GM23338 (cell line): ENCODE data around the gene MLLT3. TPM values are rescaled to one million over a fixed set of nuclear protein-coding genes. Genes with fewer than 3 reads are reported as not detected.
A peak's percentile ranks its signal among the peaks of the same experiment; 100 is the strongest.

Experiments
- ATAC-seq: fragments of 200-7000 bp; cut with Tn5 transposase; 3 replicates; pipeline ENCODE4 v1.9.1; 2020
- DNase-seq: peaks from one replicate; pipeline ENCODE4 v3.0.0-alpha.2; 2015; ENCODE audit warnings: low spot score
- H2AFZ ChIP-seq: fragments of 200-600 bp; sonication (generic); 2 replicates; pipeline ENCODE4 v1.8.0; 2016; ENCODE audit warnings: antibody characterized with exemption, mild to moderate bottlenecking, moderate library complexity
- H3F3A ChIP-seq: fragments of 200-600 bp; sonication (generic); replicated peaks from 2 replicates; pipeline ENCODE4 v1.8.0; 2017; ENCODE audit warnings: antibody characterized with exemption, mixed run types, low read depth
- H3K27ac ChIP-seq: fragments of 200-600 bp; sonication (generic); 2 replicates; pipeline ENCODE4 v1.6.1; 2016; ENCODE audit warnings: low read depth
- H3K27me3 ChIP-seq: fragments of 200-600 bp; sonication (generic); 2 replicates; pipeline ENCODE4 v1.8.0; 2016; ENCODE audit warnings: mild to moderate bottlenecking, mixed run types, moderate library complexity; ENCODE audit not compliant: insufficient read depth
- H3K36me3 ChIP-seq: fragments of 200-600 bp; sonication (generic); 2 replicates; pipeline ENCODE4 v1.8.0; 2016; ENCODE audit warnings: mild to moderate bottlenecking; ENCODE audit not compliant: insufficient read depth
- H3K4me1 ChIP-seq: fragments of 200-600 bp; sonication (generic); 2 replicates; pipeline ENCODE4 v1.8.0; 2016; ENCODE audit warnings: mild to moderate bottlenecking, moderate library complexity; ENCODE audit not compliant: insufficient read depth
- H3K4me2 ChIP-seq: fragments of 200-600 bp; sonication (generic); 2 replicates; pipeline ENCODE4 v1.7.1; 2017; ENCODE audit warnings: mixed run types
- H3K4me3 ChIP-seq: fragments of 200-600 bp; sonication (generic); 2 replicates; pipeline ENCODE4 v1.6.1; 2016; ENCODE audit warnings: mixed run types
- H3K79me2 ChIP-seq: fragments of 200-600 bp; sonication (generic); replicated peaks from 2 replicates; pipeline ENCODE4 v1.8.0; 2017; ENCODE audit warnings: mild to moderate bottlenecking; ENCODE audit not compliant: insufficient read depth
- H3K9me2 ChIP-seq: fragments of 200-600 bp; sonication (generic); 2 replicates; pipeline ENCODE4 v1.8.0; 2017; ENCODE audit not compliant: insufficient read depth
- H4K20me1 ChIP-seq: fragments of 200-600 bp; sonication (generic); replicated peaks from 2 replicates; pipeline ENCODE4 v1.8.0; 2017; ENCODE audit warnings: mild to moderate bottlenecking; ENCODE audit not compliant: insufficient read depth
- H3K27ac Mint-ChIP-seq: 2 replicates; pipeline ENCODE4 v1.8.0; 2020; ENCODE audit warnings: inconsistent platforms, mild to moderate bottlenecking, moderate library complexity, mixed read lengths
- H3K27me3 Mint-ChIP-seq: 3 replicates; pipeline ENCODE4 v1.8.0; 2022; ENCODE audit warnings: low read depth, mild to moderate bottlenecking, moderate library complexity, mixed read lengths, inconsistent platforms; ENCODE audit not compliant: insufficient read depth, poor library complexity
- H3K36me3 Mint-ChIP-seq: 3 replicates; pipeline ENCODE4 v1.8.0; 2021; ENCODE audit warnings: low read depth, mild to moderate bottlenecking, inconsistent platforms, moderate library complexity, mixed read lengths
- H3K4me1 Mint-ChIP-seq: 3 replicates; pipeline ENCODE4 v1.8.0; 2020; ENCODE audit warnings: mild to moderate bottlenecking, inconsistent platforms, mixed read lengths
- H3K4me3 Mint-ChIP-seq: 3 replicates; pipeline ENCODE4 v1.8.0; 2021; ENCODE audit warnings: moderate library complexity, mild to moderate bottlenecking, inconsistent platforms, mixed read lengths
- H3K9me3 Mint-ChIP-seq: 3 replicates; pipeline ENCODE4 v1.8.0; 2020; ENCODE audit warnings: moderate library complexity, mild to moderate bottlenecking, inconsistent platforms, mixed read lengths
- CREB1 ChIP-seq: fragments of 250-450 bp; sonication (Bioruptor Pico); IDR thresholded peaks from 2 replicates; pipeline ENCODE4 v1.5.0; 2020; ENCODE audit warnings: low read depth, mild to moderate bottlenecking, moderate library complexity
- EZH2 ChIP-seq: fragments of 200-600 bp; sonication (generic); IDR thresholded peaks from one replicate; pipeline ENCODE4 v1.8.0; 2017; ENCODE audit warnings: antibody characterized with exemption, mild to moderate bottlenecking, low read depth; ENCODE audit not compliant: unreplicated experiment
- EZH2phosphoT487 ChIP-seq: fragments of 200-600 bp; sonication (generic); IDR thresholded peaks from one replicate; pipeline ENCODE4 v1.8.1; 2018; ENCODE audit warnings: antibody characterized with exemption; ENCODE audit not compliant: unreplicated experiment
- JUNB ChIP-seq: IDR thresholded peaks from one replicate; pipeline ENCODE4 v1.6.1; 2016; ENCODE audit warnings: antibody characterized with exemption; ENCODE audit not compliant: unreplicated experiment
- NANOG ChIP-seq: IDR thresholded peaks from 2 replicates; pipeline ENCODE4 v1.6.1; 2016; ENCODE audit warnings: antibody characterized with exemption, borderline replicate concordance
- POLR2AphosphoS5 ChIP-seq: IDR thresholded peaks from 2 replicates; pipeline ENCODE4 v1.6.1; 2016; ENCODE audit warnings: antibody characterized with exemption, low read depth
- STAT1 ChIP-seq: IDR thresholded peaks from one replicate; pipeline ENCODE4 v1.6.1; 2016; ENCODE audit warnings: antibody characterized with exemption; ENCODE audit not compliant: unreplicated experiment
- ZNF114 ChIP-seq: fragments of 250-450 bp; sonication (Bioruptor Pico); IDR thresholded peaks from 2 replicates; pipeline ENCODE4 v1.5.0; 2020; ENCODE audit warnings: mild to moderate bottlenecking, moderate library complexity
- ZNF331 ChIP-seq: fragments of 250-450 bp; sonication (Bioruptor Pico); IDR thresholded peaks from 2 replicates; pipeline ENCODE4 v1.5.0; 2020; ENCODE audit warnings: low read depth, mild to moderate bottlenecking, moderate library complexity
- polyA plus RNA-seq: library from polyadenylated mRNA; unstranded; fragments of >200 nt; fragmentation: Nextera tagmentation; extraction: Ambion mirVana; gene quantifications from 2 replicates; pipeline ENCODE4 v1.2.1, GENCODE V29; 2016
- total RNA-seq: library from RNA; depleted of rRNA; stranded (reverse); fragments of >200 nt; shearing (Covaris generic); gene quantifications from 2 replicates; pipeline ENCODE4 v1.2.3, GENCODE V29; 2014
- TF ChIP-seq, protein P1 (sequence below): IDR thresholded peaks from one replicate; pipeline ENCODE4 v1.6.1; 2018; ENCODE audit warnings: antibody characterized with exemption; ENCODE audit not compliant: unreplicated experiment
- TF ChIP-seq, protein P2 (sequence below): fragments of 250-450 bp; sonication (Bioruptor Pico); IDR thresholded peaks from 2 replicates; pipeline ENCODE4 v1.5.0; 2020; ENCODE audit warnings: mild to moderate bottlenecking, moderate library complexity
- TF ChIP-seq, protein P3 (sequence below), 2 experiments: fragments of 200-600 bp in 1 of 2; sonication (generic) in 1 of 2; conservative IDR thresholded peaks; 2 replicates each; pipeline versions ENCODE4 v1.5.1 to v1.6.1; 2016 to 2017; ENCODE audit warnings: antibody characterized with exemption in 2 of 2, low read depth in 2 of 2, mild to moderate bottlenecking in 2 of 2, moderate library complexity in 1 of 2
- TF ChIP-seq, protein P4 (sequence below): IDR thresholded peaks from 2 replicates; pipeline ENCODE4 v1.6.1; 2016; ENCODE audit warnings: antibody characterized with exemption

The MLLT3 gene
- total and polyA plus RNA-seq, 2 experiments from 2014 or later, result 7.5 to 9.5 TPM

DNA sequence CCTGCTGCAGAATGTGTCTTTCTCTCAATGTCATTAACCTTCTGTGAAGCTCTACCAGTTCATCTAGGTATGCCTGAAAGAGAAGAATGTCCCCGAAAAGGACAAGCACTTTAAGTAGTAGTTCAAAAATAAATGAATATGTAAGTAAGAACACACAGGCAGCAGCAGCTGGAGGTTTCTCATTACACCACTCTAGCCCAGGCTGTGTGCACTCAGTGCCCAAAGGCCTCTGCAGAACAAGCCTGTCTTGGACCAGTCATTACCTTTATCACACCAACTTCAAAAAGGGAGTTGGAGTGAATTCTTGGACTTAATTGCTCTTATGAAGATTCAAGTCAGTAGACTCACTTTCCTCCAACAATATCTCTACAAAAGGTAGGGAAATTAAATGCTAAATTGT is 268.8 kb downstream of the MLLT3 start:
- no peaks in the 10 kb centered on the region for H4K20me1 ChIP-seq
- H3K9me2 ChIP-seq, result no peaks in the 10 kb centered on the region
- Mint-ChIP-seq H3K4me3 (no peak overlapping the region), H3K4me1 (peaks cover 52% of the 10 kb centered on the region), H3K27me3 (peaks cover 2% of the 10 kb centered on the region), H3K27ac (no peak overlapping the region), H3K9me3 (no peaks in the 10 kb centered on the region), H3K36me3 (no peaks in the 10 kb centered on the region)
- H3K36me3 ChIP-seq, result no peaks in the 10 kb centered on the region
- peaks cover 21% of the 10 kb centered on the region for H3K4me1 ChIP-seq
- DNase-seq (no peak), ATAC-seq (no peak; the same call in 2 of the 3 replicates)
- no peaks in the 10 kb centered on the region for H3K79me2 ChIP-seq
- H2AFZ ChIP-seq, result no peak overlapping the region
- H3K4me2 ChIP-seq, result peak overlapping the region; percentile 9; the same call in 1 of the 2 replicates
- no peak overlapping the region for H3K27ac ChIP-seq
- no peaks in the 10 kb centered on the region for H3K27me3 ChIP-seq
- H3F3A ChIP-seq, result no peaks in the 10 kb centered on the region
- H3K4me3 ChIP-seq, result no peak overlapping the region
- TF ChIP-seq EZH2, result no peak
- no peak for TF ChIP-seq CREB1
- TF ChIP-seq EZH2phosphoT487, result no peak
- TF ChIP-seq, protein P1, sequence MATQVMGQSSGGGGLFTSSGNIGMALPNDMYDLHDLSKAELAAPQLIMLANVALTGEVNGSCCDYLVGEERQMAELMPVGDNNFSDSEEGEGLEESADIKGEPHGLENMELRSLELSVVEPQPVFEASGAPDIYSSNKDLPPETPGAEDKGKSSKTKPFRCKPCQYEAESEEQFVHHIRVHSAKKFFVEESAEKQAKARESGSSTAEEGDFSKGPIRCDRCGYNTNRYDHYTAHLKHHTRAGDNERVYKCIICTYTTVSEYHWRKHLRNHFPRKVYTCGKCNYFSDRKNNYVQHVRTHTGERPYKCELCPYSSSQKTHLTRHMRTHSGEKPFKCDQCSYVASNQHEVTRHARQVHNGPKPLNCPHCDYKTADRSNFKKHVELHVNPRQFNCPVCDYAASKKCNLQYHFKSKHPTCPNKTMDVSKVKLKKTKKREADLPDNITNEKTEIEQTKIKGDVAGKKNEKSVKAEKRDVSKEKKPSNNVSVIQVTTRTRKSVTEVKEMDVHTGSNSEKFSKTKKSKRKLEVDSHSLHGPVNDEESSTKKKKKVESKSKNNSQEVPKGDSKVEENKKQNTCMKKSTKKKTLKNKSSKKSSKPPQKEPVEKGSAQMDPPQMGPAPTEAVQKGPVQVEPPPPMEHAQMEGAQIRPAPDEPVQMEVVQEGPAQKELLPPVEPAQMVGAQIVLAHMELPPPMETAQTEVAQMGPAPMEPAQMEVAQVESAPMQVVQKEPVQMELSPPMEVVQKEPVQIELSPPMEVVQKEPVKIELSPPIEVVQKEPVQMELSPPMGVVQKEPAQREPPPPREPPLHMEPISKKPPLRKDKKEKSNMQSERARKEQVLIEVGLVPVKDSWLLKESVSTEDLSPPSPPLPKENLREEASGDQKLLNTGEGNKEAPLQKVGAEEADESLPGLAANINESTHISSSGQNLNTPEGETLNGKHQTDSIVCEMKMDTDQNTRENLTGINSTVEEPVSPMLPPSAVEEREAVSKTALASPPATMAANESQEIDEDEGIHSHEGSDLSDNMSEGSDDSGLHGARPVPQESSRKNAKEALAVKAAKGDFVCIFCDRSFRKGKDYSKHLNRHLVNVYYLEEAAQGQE, result no peak
- TF ChIP-seq ZNF114, result no peak
- no peak for TF ChIP-seq POLR2AphosphoS5
- no peak for TF ChIP-seq ZNF331 (CRISPR knock-in tag)
- TF ChIP-seq, protein P2, sequence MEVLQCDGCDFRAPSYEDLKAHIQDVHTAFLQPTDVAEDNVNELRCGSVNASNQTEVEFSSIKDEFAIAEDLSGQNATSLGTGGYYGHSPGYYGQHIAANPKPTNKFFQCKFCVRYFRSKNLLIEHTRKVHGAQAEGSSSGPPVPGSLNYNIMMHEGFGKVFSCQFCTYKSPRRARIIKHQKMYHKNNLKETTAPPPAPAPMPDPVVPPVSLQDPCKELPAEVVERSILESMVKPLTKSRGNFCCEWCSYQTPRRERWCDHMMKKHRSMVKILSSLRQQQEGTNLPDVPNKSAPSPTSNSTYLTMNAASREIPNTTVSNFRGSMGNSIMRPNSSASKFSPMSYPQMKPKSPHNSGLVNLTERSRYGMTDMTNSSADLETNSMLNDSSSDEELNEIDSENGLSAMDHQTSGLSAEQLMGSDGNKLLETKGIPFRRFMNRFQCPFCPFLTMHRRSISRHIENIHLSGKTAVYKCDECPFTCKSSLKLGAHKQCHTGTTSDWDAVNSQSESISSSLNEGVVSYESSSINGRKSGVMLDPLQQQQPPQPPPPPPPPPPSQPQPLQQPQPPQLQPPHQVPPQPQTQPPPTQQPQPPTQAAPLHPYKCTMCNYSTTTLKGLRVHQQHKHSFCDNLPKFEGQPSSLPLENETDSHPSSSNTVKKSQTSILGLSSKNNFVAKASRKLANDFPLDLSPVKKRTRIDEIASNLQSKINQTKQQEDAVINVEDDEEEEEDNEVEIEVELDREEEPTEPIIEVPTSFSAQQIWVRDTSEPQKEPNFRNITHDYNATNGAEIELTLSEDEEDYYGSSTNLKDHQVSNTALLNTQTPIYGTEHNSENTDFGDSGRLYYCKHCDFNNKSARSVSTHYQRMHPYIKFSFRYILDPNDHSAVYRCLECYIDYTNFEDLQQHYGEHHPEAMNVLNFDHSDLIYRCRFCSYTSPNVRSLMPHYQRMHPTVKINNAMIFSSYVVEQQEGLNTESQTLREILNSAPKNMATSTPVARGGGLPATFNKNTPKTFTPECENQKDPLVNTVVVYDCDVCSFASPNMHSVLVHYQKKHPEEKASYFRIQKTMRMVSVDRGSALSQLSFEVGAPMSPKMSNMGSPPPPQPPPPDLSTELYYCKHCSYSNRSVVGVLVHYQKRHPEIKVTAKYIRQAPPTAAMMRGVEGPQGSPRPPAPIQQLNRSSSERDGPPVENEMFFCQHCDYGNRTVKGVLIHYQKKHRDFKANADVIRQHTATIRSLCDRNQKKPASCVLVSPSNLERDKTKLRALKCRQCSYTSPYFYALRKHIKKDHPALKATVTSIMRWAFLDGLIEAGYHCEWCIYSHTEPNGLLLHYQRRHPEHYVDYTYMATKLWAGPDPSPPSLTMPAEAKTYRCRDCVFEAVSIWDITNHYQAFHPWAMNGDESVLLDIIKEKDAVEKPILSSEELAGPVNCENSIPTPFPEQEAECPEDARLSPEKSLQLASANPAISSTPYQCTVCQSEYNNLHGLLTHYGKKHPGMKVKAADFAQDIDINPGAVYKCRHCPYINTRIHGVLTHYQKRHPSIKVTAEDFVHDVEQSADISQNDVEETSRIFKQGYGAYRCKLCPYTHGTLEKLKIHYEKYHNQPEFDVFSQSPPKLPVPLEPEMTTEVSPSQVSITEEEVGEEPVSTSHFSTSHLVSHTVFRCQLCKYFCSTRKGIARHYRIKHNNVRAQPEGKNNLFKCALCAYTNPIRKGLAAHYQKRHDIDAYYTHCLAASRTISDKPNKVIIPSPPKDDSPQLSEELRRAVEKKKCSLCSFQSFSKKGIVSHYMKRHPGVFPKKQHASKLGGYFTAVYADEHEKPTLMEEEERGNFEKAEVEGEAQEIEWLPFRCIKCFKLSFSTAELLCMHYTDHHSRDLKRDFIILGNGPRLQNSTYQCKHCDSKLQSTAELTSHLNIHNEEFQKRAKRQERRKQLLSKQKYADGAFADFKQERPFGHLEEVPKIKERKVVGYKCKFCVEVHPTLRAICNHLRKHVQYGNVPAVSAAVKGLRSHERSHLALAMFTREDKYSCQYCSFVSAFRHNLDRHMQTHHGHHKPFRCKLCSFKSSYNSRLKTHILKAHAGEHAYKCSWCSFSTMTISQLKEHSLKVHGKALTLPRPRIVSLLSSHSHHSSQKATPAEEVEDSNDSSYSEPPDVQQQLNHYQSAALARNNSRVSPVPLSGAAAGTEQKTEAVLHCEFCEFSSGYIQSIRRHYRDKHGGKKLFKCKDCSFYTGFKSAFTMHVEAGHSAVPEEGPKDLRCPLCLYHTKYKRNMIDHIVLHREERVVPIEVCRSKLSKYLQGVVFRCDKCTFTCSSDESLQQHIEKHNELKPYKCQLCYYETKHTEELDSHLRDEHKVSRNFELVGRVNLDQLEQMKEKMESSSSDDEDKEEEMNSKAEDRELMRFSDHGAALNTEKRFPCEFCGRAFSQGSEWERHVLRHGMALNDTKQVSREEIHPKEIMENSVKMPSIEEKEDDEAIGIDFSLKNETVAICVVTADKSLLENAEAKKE, result no peak
- TF ChIP-seq, protein P3, sequence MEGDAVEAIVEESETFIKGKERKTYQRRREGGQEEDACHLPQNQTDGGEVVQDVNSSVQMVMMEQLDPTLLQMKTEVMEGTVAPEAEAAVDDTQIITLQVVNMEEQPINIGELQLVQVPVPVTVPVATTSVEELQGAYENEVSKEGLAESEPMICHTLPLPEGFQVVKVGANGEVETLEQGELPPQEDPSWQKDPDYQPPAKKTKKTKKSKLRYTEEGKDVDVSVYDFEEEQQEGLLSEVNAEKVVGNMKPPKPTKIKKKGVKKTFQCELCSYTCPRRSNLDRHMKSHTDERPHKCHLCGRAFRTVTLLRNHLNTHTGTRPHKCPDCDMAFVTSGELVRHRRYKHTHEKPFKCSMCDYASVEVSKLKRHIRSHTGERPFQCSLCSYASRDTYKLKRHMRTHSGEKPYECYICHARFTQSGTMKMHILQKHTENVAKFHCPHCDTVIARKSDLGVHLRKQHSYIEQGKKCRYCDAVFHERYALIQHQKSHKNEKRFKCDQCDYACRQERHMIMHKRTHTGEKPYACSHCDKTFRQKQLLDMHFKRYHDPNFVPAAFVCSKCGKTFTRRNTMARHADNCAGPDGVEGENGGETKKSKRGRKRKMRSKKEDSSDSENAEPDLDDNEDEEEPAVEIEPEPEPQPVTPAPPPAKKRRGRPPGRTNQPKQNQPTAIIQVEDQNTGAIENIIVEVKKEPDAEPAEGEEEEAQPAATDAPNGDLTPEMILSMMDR (conservative IDR thresholded peaks at IDR 0.05; ENCODE audit: low read depth in 2 of 2), result no peak
- no peak for TF ChIP-seq JUNB
- TF ChIP-seq, protein P4, sequence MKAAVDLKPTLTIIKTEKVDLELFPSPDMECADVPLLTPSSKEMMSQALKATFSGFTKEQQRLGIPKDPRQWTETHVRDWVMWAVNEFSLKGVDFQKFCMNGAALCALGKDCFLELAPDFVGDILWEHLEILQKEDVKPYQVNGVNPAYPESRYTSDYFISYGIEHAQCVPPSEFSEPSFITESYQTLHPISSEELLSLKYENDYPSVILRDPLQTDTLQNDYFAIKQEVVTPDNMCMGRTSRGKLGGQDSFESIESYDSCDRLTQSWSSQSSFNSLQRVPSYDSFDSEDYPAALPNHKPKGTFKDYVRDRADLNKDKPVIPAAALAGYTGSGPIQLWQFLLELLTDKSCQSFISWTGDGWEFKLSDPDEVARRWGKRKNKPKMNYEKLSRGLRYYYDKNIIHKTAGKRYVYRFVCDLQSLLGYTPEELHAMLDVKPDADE, result no peak
- no peak for TF ChIP-seq NANOG
- no peak for TF ChIP-seq STAT1
